ENCODE data around the gene MMP27.
A peak's percentile ranks its signal among the peaks of the same experiment; 100 is the strongest.

Gene MMP27

GRCh38 chr11:102703826-102704493, 1.6 kb downstream of the MMP27 start:
- no peak for DNase-seq (ENCODE audit: low read depth)

DNA sequence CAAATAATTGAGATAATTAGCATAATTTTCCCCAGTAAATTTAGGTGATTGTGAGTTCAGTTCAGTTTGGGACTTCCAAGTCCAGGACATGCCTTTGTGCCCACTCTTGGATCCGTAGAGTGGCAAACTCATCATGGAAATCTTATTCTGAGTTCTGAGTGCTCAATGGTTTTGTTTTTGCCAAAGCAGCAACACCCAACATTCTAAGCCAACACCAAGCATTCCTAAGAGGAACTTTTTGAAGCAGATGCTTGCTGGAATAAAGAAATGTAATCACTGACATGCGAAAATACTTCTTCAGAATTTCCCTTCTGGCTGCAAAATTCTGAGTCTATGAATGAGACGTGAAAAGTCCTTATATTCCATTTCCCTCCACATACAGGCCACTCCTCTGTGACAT, 10.4 kb downstream of the MMP27 start:
- DNase-seq (ENCODE audit: low read depth): no peak

GRCh38 chr11:102685754-102686153, 19.8 kb downstream of the MMP27 start:
- no peak for DNase-seq (ENCODE audit: low read depth)

DNA sequence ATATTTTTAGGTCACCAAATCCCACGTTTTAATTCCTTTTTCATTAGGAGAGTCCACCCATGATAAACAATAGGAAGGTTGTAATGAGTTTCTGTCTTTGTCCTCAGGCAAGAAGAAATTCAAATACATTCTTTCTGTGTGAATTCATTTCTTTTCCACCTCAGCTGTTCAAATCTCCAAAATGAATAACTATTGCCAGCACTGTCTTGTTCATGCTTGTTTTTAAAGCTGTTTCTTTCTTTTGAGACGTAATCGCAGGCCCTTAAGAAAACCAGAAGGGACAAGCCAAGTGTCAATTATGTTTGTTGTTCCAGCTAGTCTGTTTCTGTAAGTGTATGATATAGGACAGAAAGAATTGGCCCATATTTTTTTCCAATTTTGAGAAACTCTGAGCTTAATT, 20.2 kb downstream of the MMP27 start:
- no peak for DNase-seq (ENCODE audit: low read depth)

- no peak for DNase-seq (ENCODE audit: low read depth)
Measured at GRCh38 chr11:102683277-102683676, 22.3 kb downstream of the MMP27 start.

DNA sequence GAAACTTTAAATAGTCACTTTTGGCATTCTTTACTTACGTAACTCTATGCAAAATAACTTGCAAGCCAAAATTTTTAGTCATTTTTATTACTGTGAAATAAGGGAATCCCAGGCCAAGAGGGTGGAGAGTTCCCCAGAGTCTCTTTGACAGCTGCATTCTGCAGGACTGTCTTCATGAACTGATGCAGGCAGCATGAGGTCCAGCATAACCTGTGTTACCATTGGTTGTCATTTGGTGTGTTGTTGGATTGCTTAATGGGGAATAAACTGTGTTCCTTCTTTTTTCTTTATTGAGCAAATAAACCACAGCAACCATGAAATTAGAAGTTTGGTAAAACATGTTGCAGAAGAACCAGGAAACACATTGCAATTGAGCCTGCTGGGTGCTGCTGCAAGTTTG, 24.6 kb downstream of the MMP27 start:
- DNase-seq (ENCODE audit: low read depth): peak; percentile 33

GRCh38 chr11:102678022-102678421, 27.5 kb downstream of the MMP27 start:
- no peak for DNase-seq (ENCODE audit: low read depth)

DNA sequence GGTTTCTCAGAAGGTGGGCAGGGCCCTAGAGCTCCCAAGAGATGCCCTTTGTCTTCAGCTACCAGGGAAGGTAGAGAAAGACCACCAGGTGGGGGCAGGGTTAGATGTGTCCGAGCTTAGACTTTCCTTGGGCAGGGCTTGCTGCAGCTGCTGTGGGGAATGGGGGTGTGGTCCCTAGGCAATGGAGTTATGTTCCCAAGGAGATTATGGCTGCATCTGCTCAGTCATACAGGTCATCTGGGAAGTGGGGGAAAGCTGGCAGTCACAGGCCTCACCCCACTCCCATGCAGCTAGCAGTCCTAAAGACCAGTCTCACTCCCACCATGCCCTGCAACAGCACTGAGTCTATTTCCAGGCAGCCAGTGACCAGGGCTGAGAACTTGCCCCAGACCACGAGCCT, 29.5 kb downstream of the MMP27 start:
- DNase-seq (ENCODE audit: low read depth): no peak

- DNase-seq (ENCODE audit: low read depth): no peak
Measured at GRCh38 chr11:102669664-102670063, 35.9 kb downstream of the MMP27 start.

GRCh38 chr11:102666331-102666957, 39.1 kb downstream of the MMP27 start:
- DNase-seq (ENCODE audit: low read depth): peak; percentile 43

GRCh38 chr11:102664001-102664752, 41.4 kb downstream of the MMP27 start:
- no peak for DNase-seq (ENCODE audit: low read depth)

DNA sequence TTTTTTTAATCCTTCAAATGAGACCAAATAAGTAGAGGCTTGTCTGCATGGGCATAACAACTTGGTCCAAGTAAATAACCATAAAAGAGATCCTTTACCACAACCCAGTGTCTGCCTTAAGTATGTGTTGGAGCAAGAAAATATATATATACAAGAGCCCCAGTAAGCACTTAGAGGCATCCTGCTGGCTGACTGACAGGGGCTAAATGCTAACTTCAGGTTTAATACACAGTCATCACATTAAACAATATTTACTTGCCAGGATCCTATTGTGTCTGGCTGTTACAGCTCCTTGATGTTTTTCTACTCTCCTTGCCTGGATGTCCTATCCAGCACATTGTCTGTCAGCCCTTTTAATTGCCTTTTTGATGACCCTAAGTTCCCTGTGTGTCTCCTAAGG, 43.0 kb downstream of the MMP27 start:
- no peak for DNase-seq (ENCODE audit: low read depth)

- DNase-seq (ENCODE audit: low read depth): no peak
Measured at GRCh38 chr11:102661040-102661439, 44.5 kb downstream of the MMP27 start.

DNA sequence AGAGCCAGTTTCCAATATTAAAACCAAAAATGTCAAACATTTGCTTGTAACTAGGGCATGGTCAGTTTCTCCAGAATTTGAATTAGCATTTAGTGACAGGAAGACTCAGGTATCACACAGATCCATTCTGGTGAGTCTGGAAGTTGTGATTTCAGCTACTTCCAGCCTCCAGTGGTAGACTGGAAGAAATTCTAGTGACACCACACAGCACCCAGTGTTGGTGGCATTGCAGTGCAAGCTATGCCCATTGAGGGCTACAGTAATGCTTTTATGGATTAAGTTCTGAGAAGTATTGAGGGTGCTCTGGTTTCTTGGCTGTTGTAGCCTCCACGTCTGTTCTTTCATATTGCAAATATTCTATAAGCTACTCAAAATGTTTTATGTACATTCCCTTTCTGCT, 49.0 kb downstream of the MMP27 start:
- DNase-seq (ENCODE audit: low read depth): no peak

GRCh38 chr11:102655547-102655946, 50.0 kb downstream of the MMP27 start:
- no peak for DNase-seq (ENCODE audit: low read depth)

DNA sequence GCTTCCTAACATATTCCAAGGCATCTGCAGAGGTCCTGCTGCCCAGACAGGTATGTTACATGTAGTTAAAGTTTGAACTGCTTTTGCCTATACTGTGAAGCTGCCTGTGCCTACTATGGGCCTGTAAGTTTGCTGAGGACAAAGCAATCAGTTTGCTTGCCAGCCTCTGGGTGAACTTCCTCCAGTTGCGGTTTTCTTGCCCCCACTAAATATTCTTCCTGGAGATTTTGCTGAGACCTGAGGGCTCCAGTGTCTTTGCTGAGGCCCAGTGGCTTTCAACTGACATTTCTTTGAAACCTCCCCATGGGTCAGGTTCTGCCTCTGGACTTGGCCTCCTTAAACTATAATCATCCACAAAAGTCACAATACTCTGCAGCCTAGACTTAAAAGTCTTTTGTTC, 50.8 kb downstream of the MMP27 start:
- no peak for DNase-seq (ENCODE audit: low read depth)

GRCh38 chr11:102653744-102654291, 51.8 kb downstream of the MMP27 start:
- peak; percentile 8 for DNase-seq (ENCODE audit: low read depth)

DNA sequence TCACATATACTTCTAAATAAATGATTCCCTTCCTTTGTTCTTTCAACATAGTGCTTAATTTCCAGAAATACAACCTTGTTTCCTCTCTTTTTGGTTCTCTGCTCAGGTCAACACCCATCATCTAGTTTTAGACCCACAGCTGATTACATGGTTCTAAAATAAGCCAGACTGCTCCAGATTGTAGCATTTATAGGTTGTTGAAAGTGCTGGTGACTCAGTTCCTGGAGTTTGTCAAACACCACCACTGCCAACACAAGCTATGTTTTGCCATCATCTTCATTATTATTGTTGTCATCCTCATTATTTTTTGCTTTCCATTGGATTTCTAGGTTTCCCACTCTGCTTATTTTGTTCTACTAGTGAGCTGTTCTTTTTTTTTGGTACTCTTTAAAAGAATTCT, 58.1 kb downstream of the MMP27 start:
- DNase-seq (ENCODE audit: low read depth): no peak

DNA sequence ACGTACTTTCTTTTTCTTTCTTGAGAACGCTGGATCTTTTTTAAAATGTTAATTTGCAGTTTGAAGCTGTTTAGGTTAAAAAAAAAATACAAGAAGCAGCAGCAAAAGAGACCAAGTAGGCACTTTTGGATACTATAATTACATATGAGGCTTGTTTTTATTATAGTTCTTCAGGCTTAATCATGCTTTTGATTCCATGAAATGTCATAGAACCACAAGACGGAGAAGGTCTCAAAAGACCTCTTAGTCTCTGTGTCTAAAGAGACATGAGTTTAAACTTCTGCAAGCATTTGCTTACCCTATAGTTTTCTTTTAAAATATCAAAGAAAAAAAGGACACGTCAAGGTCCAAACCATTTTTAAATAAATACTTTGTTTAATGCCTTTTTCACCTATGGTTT, 61.6 kb downstream of the MMP27 start:
- DNase-seq (ENCODE audit: low read depth): no peak
